ENCODE measurements around the gene KRTAP10-11.

- no peak for TF ChIP-seq CTCF (IDR thresholded peaks at IDR 0.05)
- no peak for TF ChIP-seq EZH2 (IDR thresholded peaks at IDR 0.05; ENCODE audit: borderline replicate concordance, insufficient read depth, low read depth, low read length, poor library complexity, severe bottlenecking)
These were observed 44.4 kb upstream of the KRTAP10-11 start for GRCh38 chr21:44601596-44602462.

Measured in B cell (primary cell).